Lung microvascular endothelial cell (primary cell): ENCODE measurements around the gene DEF6. TPM values are rescaled to one million over a fixed set of nuclear protein-coding genes. Genes with fewer than 3 reads are reported as not detected.
A peak's percentile ranks its signal among the peaks of the same experiment; 100 is the strongest.

Experiments
- DNase-seq, 2 donors: peaks; one replicate each; pipeline versions ENCODE4 v3.0.0 to v3.0.0-alpha.2; 2010; ENCODE audit warnings: low read depth in 2 of 2
- total RNA-seq: library from RNA; depleted of rRNA; stranded (reverse); fragments of >200 nt; gene quantifications from 2 replicates; pipeline ENCODE4 v1.2.1, GENCODE V29; 2014

Gene DEF6
- 0.20 and 0.65 TPM in 2 replicates for total RNA-seq

- peak; percentile 85 to 88 for DNase-seq
Measured at GRCh38 chr6:35297601-35298481, at the start of gene DEF6. DEF6 (plus strand) TSS chr6:35297818; CDS start chr6:35297857, 39 bp downstream.

GRCh38 chr6:35248300-35248699 lies 49.3 kb upstream of the DEF6 start:
- peak in 1 of 2 donors; percentile 12 for DNase-seq

- no peak for DNase-seq
Measured at GRCh38 chr6:35248965-35249364, 48.7 kb upstream of the DEF6 start.

- DNase-seq: no peak
Measured at GRCh38 chr6:35251949-35252348, 45.7 kb upstream of the DEF6 start.

GRCh38 chr6:35253249-35253648 lies 44.4 kb upstream of the DEF6 start:
- no peak for DNase-seq

- DNase-seq: no peak
Measured at GRCh38 chr6:35258336-35258735, 39.3 kb upstream of the DEF6 start.

- peak; percentile 60 to 62 for DNase-seq
Measured at GRCh38 chr6:35258858-35259193, 38.8 kb upstream of the DEF6 start.

GRCh38 chr6:35259194-35259947 lies 38.2 kb upstream of the DEF6 start, which contains the start of gene ZNF76:
ZNF76 (plus strand) TSS chr6:35259735; CDS start chr6:35281152, 21,417 bp downstream.
- peak; percentile 95 to 97 for DNase-seq

- DNase-seq: peak; percentile 35 to 68
Measured at GRCh38 chr6:35259948-35260590, 37.5 kb upstream of the DEF6 start.

GRCh38 chr6:35260591-35261570 lies 36.7 kb upstream of the DEF6 start:
- no peak for DNase-seq

- no peak for DNase-seq
Measured at GRCh38 chr6:35262596-35262995, 35.0 kb upstream of the DEF6 start.

- no peak for DNase-seq
Measured at GRCh38 chr6:35264550-35265274, 32.9 kb upstream of the DEF6 start.

GRCh38 chr6:35265523-35265922 lies 32.1 kb upstream of the DEF6 start:
- DNase-seq: no peak

- no peak for DNase-seq
Measured at GRCh38 chr6:35267446-35267845, 30.2 kb upstream of the DEF6 start.

- no peak for DNase-seq
Measured at GRCh38 chr6:35267897-35268296, 29.7 kb upstream of the DEF6 start.

GRCh38 chr6:35272005-35272404 lies 25.6 kb upstream of the DEF6 start:
- no peak for DNase-seq

GRCh38 chr6:35273822-35274559 lies 23.6 kb upstream of the DEF6 start:
- DNase-seq: no peak

GRCh38 chr6:35275744-35276260 lies 21.8 kb upstream of the DEF6 start:
- DNase-seq: no peak

GRCh38 chr6:35278708-35279107 lies 18.9 kb upstream of the DEF6 start:
- no peak for DNase-seq
